ENCODE measurements around the gene GFM1.

DNA sequence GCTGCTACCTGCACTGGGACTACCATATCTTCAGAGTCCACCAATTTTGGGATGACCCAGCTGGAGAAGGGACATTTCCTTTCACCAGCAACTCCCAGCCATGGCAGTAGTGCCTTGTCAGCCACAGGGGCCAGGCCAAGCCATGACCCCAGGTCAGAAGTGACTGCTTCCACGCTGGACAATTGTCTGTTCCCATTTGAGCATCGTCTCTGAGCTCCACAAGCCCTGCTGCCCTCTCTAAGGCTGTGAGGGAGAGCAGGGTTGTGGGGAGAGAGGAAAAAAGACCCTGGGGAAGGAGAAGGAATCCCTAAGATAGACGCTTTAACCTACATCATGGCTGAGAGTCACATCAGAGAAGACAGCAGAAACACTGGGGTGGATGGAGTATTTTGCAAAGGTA lies 95.3 kb downstream of the GFM1 start:
- TF ChIP-seq, protein P1, sequence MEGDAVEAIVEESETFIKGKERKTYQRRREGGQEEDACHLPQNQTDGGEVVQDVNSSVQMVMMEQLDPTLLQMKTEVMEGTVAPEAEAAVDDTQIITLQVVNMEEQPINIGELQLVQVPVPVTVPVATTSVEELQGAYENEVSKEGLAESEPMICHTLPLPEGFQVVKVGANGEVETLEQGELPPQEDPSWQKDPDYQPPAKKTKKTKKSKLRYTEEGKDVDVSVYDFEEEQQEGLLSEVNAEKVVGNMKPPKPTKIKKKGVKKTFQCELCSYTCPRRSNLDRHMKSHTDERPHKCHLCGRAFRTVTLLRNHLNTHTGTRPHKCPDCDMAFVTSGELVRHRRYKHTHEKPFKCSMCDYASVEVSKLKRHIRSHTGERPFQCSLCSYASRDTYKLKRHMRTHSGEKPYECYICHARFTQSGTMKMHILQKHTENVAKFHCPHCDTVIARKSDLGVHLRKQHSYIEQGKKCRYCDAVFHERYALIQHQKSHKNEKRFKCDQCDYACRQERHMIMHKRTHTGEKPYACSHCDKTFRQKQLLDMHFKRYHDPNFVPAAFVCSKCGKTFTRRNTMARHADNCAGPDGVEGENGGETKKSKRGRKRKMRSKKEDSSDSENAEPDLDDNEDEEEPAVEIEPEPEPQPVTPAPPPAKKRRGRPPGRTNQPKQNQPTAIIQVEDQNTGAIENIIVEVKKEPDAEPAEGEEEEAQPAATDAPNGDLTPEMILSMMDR (IDR thresholded peaks at IDR 0.05; ENCODE audit: low read depth, low read length), result no peak
- TF ChIP-seq, protein P2, sequence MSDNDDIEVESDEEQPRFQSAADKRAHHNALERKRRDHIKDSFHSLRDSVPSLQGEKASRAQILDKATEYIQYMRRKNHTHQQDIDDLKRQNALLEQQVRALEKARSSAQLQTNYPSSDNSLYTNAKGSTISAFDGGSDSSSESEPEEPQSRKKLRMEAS (IDR thresholded peaks at IDR 0.05; ENCODE audit: low read depth, low read length), result no peak
- TF ChIP-seq POLR2A (IDR thresholded peaks at IDR 0.05; ENCODE audit: extremely low read depth, insufficient read length) (no peak), MYC (IDR thresholded peaks at IDR 0.05; ENCODE audit: low read depth, low read length) (no peak)
